IPS-NIHi11 (cell line): ENCODE data around the gene CDK5RAP3.
A peak's percentile ranks its signal among the peaks of the same experiment; 100 is the strongest.

ENCODE experiments used
- DNase-seq: peaks from one replicate; pipeline ENCODE4 v3.0.0; 2012; ENCODE audit warnings: mixed read lengths, low spot score

Gene CDK5RAP3

DNA sequence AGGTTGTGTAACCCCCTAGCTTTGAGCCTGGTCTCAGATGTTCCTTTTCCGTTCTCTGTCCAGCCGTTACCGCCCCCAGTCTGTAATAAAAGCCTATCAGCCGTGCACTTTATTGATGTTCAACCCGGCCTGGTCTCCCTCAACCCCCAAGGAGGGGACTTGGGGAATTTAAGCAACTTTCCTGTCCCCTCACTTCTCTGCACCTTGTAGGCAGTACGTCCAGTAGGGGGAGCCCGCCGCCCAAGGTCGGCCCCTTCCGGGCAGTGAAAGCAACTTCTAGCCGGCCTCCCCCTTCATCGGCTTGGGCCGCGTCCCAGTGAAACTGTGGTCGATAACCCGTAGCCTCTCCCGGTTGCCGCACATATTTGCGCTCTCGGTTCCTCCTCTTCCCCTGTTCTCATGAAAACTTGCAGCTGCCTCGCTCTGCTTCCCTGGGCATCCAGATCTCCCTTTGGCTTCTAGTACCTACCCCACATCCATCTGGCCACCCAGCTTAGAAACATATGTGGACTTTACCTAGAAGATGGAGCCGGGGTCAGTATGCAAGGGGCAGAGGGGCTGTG, 21.6 kb upstream of the CDK5RAP3 start:
- DNase-seq, result peak; percentile 84

DNA sequence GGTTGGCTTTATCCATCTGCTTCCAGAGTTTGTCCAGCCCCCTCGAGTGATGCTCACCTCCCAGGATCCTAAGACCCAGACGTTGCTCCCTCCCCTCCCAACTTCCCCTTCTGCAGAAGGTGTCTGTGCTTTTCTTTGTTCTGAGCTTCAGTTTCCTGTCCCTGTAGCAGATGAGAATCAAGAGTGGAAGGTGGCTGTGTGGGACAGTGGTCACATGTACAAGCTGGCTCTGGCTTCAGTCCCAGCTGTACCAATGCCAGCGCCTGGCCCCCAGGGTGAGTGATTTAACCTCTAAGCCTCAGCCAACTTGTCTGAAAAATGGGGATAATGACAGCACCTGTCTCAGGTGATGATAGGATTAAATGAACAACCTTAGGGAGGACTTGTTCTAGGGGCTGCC, 21.0 kb upstream of the CDK5RAP3 start:
- DNase-seq, result no peak

DNA sequence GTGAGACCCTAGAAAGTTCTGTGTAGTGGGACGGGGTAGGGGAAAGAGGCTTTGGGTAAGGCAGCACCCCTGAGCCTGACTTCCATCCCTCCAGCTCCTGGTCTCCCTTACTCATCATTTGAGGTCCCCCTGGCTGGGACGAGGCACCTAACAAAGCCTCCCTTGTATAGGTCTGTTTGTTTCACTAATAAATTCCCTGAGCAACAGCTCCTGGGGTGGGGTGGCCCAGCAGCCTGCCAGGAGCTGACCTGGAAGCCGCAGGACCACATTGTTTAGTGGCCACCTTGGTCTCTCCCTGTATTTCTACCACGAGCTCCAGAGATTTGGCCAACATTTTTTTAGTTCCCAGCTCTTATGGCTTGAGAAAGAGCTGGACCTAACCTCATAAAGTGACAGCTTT, 20.5 kb upstream of the CDK5RAP3 start:
- no peak for DNase-seq

DNA sequence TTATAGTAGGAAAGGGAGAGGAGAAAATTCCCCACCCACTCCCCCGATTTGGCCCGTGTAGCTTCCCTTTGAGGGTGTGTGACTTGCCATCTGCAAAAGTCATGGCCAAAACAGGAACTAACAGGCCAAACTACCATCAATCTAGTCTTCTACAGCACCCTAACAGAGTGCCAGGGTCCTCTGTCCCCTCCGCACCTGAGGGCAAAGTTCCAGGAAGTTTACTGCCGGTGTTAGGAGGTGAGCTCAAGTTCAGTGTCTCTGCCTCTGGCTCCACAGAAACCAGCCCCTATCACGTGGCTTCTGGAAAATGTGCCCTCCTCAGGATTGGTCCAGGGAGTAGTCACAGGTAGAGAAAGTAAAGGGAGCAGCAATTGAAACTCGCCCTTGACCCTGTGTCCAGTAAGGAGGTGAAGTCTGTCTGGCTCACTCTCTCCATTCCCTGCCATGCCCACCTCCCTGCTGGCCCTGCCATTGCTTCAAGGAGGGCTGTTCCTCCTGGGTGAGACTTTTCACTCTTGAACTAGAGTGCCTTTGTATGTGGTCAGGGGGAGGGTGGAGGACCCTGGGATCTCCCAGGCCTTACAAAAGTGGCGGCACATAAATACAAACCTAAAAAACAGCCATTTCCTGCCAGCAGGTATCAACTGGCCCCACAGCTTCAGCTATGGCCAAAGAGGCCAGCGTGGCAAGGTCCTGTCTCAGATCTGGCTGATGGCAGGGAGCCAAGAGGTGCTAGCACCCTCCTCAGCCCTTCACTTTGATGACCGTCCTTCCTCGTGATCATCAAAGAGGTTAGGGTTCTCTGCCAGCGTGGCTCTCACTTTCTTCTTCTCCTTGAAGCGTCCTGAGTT, 18.5 kb upstream of the CDK5RAP3 start:
- no peak for DNase-seq

DNA sequence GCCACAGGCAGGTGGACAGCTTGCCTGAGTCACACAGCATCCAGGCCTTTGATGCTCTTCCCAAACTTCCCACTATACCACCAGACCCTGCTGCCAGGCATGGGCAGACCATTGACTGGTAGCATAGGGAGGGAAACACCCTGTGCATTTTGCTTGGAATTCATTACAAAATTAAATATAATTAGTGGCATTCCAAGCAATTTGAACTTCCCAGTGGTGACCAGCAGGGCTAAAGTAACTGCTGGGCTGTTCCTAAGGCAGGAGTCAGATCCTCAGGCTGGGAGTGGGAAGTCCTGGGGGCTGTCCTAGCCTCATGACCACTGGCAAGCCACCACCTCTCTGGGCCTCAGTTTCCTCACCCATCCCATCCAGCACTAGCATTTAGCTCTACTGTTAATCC, 17.0 kb upstream of the CDK5RAP3 start:
- no peak for DNase-seq

DNA sequence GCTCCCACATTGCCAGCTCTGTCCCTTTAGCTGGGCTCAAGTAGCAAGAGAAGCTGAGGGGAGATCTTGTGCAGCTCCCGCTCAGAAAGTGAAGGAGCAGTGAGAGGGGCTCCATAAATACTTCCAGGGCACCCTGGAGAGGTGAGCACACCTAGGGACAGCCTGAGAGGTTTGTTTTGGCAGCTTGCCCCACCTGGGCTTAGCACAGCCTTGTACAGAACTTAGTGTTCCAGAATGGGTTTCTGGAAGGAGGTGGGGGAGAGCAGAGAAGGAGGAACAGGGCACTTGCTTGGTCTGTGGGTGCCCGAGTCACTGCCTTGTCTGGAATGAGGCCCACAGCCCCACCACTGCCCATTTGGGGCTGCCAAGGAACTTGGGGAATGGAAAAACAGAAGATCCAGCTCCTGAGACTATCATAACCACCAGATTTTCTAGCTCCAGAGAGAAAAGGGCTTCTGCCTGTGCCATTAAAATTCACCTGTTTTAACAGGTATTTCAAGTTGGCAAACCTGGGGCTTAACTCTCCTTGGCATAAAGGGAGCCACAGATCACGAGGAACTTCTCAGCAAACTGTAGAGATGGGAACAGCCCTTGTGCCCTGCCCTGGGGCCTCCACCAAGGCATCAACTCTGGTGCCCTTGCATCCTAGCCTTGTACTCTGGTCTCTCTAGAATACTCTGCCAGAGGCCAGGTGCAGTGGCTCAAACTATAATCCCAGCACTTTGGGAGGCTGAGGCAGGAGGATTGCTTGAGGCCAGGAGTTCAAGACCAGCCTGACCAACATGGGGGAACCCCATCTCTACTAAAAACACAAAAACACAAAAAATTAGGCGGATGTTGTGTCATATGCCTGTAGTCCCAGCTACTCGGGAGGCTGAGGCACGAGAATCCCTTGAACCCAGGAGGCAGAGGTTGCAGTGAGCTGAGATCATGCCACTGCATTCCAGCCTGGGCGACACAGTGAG, 15.1 kb upstream of the CDK5RAP3 start:
- no peak for DNase-seq

DNA sequence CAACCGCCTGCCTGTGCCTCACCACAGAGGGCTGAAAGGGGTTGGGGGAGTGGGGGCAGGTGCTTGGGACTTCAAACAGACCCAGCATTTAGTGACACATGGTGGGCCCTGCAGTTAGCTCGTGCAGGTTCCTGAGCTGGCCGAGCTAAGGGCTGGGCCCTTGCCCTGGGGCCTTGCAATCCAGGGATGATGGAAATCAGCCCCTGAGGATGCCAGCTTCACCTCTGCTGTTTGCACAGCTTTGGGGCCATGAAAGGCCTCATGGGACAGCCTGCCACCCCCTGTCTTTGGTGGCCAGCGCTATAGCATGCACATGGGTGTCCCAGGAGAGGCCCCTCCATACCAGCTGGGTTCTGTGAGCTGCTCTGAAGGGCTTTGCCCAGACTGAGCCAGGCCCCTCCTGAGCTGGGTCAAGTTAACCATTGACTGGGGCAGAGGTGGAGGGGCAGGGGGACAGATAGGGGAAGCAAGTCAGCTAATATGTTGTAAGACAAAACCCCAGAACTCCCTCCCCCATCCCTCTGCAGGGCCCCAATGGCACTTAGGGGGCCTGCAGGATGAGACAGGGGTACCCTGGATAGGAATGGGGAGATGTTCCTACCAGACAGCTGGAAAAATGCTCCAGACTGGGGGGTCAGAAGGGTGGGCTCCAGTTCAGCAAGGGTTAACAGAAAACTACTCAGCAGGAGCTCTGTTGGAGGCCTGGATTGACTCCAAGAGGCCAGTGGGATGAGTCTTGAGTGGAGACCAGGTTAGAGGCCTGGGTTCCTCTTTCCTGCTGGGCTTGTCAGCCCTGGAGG, 13.9 kb upstream of the CDK5RAP3 start:
- no peak for DNase-seq

DNA sequence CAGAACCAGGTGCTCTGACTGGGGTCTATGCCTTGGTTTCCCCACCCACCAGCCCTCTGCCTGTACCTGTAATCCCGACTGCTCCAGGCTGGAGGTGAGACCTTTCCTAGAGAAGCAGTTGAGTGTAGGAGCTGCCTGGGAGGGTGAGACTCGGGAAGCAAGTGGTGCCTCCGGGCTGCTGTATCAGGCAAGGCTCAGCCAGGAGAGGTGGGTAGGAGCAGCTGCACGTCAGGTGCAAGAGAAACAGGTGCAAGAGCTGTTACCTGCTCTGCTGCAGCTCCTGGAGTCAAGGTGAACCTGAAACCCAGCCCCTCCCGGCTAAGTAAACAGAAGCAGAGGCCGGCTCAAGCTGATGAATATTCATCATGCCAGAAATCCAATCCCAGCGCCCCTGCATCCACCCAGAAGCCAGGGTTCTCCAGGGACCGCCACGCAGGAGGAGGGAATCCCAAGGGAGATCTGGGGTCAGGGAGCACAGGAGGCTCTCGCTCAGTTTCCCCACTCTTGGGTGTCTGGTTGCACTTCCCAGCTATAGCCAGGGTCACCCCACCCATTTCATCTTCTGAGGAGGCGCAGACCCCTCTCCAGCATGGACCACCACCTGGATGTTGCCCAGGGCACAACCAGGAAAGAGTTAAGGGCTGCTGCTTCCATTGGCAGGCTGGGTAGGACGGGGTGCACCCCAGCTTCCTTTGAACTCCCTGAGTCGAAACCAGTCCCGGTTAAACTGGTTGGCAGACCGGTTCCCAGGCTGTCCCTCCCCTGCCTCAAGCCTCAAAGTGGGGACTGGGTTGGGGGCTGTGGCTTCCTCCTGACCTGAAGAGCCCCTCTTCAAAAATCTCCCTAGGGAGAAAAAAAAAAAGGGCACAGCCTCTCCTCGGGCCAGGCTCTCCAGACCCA, 13.1 kb upstream of the CDK5RAP3 start, which contains the start of gene PRR15L:
Gene PRR15L, minus strand, starts transcription at position 293 of the 900 bp plus-strand sequence. CDS start 4,649 bp downstream, outside the sequence.
- DNase-seq, result peak; percentile 67

DNA sequence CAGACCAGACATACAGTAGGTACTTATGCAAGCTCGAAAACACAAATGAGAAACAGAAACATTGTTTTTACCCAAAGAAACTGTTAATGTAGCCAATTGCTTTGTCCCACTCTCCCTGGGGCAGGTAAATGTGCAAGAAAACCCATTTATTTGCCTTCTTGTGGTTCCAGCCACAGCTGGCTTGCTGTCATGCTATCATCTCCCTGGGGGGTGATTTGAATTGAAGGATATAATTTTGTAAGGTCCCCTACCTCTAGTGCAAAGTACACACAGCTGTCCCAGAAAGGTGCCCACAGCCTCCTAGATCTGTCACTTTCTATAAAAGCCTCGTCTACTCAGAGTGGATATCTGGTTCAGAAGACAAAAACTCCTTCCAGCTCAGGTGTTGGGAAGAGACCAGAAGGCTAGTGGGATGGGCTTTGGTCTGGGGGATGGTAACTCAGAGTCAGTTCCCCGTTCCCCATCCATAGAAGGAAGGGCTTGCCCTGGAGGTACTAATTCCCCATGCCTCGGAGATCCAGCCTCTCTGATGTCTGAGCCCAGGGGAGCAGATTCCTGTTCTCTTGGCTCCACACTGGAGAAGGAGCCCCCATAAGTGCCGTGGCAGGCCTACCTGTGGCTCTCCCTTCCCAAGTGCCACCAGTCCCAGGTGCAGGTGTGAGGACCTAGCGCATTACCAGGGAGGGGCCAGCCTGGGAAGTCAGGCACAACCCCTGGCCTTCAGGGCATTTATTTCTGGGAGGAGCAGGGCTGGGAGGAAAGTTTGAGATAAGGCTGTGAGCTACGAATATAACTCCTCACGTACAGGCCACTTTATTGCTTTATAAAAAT, 10.9 kb upstream of the CDK5RAP3 start:
- no peak for DNase-seq

DNA sequence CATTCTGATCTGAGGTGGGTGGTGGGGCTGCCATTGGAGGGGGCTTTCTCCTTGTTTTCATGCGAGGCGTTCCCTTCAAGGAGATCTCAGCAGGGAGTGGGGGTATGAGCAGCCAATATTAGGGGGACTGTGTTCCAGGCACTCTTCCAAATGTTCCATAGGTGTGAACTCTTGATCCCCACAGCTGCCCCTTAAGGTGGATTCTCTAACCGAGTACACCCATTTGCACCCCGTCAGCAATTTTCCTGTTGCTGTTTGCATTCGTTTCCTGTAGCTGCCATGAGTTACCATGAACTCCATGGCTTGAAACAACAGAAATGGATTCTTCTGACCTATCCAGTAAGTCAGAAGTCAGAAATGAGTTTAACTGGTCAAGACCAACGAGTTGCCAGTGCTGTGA, 9.5 kb upstream of the CDK5RAP3 start:
- no peak for DNase-seq

DNA sequence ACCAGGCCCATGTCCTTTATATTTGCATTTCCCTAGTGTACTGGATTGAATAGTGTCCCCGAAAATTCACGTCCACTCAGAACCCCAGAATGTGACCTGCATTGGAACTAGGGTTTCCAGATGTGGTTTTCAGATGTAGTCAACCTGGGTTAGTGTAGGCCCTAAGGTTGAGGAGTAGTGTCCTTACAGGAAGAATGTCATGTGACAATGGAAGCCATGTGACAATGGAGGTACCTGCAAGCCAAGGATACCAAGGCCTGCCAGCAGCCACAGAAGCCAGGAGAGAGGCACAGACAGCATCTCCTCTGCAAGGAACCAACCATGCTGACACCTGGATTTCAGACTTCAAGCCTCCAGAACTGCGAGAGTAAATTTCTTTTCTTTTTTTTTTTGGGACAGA, 8.0 kb upstream of the CDK5RAP3 start:
- DNase-seq, result no peak

DNA sequence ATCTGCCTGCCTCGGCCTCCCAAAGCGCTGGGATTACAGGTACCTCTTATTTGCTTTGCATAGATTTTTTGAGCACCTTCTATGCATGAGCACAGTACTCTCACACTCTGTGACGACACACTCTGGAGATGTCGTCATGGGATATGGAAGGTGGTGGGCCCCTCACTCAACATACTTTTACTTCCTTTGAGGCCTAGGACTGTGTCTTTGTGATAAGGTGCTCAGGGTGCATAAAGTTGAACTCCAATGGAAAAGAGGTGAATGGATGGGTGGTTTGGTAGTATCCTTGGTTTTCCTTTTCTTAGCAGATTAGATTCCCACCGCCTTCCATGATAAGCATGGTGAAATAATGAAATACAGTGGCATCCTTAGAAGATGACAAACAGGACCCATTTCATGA, 6.1 kb upstream of the CDK5RAP3 start:
- DNase-seq, result no peak

DNA sequence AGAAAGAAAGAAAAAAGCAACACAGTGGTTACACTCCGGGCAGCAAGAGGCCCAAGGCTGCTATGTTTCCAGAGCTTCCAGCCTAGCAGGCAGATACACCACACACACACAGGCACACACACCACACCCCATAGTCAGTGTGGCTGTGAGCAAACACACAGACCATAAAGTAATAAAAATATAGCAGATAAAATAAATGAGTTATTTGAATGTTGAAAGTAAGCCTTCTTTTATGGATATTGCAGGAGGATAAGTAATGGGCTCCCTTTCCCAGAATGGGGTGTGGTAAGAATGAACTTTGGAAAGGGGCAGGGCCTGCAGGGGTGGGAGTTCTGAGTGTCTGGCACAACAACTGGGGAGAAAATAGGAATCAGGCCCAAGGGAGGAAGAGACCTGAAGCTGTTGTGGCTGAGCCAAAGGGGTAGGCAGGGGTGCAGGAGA, 4.8 kb upstream of the CDK5RAP3 start:
- DNase-seq, result no peak

DNA sequence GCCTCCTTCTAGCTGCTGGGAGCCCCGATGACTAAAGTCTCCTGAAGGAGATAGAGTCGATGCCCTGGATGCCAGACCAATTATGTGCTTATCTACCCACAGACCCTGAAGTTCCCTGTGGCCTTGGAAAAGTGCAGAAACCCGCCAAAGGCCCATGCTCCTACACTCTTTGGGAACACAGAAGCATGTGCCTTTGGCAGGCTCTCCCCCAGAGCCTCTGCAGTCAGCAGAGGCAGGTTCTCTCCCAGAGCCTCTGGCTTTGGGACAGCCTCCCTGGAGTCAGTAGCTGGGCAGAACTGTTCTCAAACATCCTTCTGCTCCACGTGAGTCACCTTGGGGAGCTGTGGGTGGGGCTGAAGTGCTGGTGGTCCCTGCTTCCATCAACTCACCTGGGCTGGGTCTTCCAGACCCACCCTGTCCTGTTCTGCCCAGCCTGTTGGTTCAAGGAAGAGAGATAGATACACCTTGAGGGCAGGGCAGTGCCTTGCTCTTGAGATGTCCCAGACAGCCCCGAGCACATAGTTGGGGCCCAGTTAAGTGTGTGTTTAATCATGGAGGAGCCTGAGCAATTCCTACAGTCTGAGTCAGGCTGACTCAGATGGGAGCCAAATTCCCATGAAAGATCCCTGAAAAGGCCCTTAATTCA, 3.2 kb upstream of the CDK5RAP3 start:
- DNase-seq, result no peak

DNA sequence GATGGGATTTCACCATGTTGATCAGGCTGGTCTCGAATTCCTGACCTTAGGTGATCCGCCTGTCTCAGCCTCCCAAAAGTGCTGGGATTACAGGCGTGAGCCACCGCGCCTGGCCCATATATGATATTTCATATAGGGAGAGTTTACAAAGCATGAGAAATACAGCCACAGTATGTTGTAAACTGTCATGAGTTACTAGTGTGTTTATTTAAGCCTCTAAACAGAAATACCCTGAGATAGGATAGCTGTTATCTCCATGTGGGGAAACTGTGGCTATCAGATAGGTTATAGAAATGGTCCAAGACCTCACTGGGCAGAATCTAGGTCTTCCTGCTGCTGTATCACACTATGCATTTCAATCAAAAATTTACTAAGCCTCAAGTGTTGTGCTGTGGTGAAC, 2.1 kb upstream of the CDK5RAP3 start:
- DNase-seq, result no peak

DNA sequence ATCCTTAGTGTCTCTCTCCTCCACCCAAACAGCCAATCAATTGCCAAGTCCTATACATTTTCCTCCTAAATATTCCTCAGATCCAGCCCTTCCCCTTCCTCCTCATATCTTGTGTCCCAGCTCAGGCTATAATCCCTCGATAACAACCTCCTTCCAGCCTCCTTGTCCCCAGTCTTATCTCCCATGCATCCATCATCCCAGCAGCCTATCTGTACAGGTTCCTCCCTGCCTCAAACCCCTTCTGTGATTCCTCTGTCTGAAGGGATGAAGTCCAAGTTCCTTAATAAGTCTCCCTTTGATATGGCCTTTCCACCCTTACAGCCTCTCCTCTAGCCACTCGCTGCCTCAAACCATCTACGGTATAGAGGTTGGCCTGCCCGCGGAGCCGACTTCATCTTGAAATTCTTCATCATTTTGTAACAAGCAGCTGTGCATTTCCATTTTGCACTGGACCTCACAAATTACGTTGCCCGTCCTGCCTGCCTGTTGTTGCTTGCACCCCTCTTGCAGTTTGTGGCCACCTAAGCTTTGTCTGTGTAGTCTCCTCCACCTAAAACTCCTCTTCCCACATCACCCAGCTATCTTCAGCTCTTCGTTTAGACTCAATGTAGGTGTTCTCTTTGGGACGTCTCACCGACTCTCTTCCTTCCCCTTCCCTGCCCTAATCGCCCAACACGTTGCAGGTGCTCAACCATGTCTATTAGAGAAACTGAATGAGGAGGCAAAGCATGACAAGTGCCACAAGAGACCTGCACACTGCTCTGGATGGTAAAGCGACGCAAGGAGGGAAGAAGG, 786 bp upstream of the CDK5RAP3 start:
- no peak for DNase-seq

DNA sequence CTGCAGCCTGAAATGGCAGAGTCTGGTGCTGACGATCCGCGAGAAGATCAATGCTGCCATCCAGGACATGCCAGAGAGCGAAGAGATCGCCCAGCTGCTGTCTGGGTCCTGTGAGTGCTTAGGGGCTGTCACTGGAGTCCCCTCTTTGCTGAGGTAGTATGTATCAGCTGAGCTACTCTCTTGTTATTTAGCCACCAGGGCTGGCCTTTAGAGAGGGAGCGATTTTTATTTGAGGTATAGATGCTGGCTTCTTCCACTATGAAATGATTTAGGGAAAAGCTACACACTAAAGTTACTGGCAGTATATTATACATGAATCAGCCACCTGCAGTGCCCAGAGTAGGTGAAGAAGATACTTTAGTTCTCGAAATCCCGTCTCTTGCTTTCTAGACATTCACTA, 2.6 kb downstream of the CDK5RAP3 start:
- no peak for DNase-seq

DNA sequence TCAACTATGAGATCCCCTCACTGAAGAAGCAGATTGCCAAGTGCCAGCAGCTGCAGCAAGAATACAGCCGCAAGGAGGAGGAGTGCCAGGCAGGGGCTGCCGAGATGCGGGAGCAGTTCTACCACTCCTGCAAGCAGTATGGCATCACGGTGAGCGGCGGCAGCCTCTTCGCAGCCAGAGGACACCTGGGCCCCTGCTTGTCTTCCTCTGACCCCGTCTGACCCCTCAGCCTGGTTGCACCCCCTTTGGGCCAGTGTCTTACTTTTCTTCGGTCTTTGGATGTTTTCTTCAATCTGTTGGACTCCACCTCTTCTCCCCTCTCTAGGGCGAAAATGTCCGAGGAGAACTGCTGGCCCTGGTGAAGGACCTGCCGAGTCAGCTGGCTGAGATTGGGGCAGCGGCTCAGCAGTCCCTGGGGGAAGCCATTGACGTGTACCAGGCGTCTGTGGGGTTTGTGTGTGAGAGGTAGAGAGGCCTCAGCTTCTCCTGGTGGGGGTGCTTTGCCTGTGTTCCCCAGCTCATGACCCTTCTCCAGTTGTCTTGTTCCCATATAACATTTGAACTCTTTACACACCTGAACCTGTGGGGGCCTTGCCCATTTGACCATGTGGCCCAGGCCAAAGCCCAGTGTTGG, 4.4 kb downstream of the CDK5RAP3 start:
- DNase-seq, result no peak
